Right atrium auricular region (tissue), 2 donors: ENCODE data around the gene IFITM10. TPM values are rescaled to one million over a fixed set of nuclear protein-coding genes. Genes with fewer than 3 reads are reported as not detected.

Experiments
- DNase-seq: peaks from one replicate; pipeline ENCODE4 v3.0.0-alpha.2; 2019; ENCODE audit warnings: low spot score
- H3K27ac ChIP-seq, 2 donors: fragments of 200-600 bp; sonication (generic); 1 replicate in 1 of 2; 2 replicates in 1 of 2; pipeline ENCODE4 v1.5.1; 2016 to 2019
- H3K27me3 ChIP-seq, 2 donors: fragments of 200-600 bp; sonication (generic); one replicate each; pipeline versions ENCODE4 v1.5.1 to v1.6.0; 2017 to 2019
- H3K36me3 ChIP-seq: fragments of 200-600 bp; sonication (generic); one replicate; pipeline ENCODE4 v1.5.1; 2016
- H3K4me1 ChIP-seq, 2 donors: fragments of 200-600 bp; sonication (generic); one replicate each; pipeline versions ENCODE4 v1.5.1 to v1.6.0; 2017 to 2019
- H3K4me3 ChIP-seq, 2 donors: fragments of 200-600 bp; sonication (generic); 1 replicate in 1 of 2; 2 replicates in 1 of 2; pipeline ENCODE4 v1.5.1; 2017 to 2019; ENCODE audit warnings: mild to moderate bottlenecking in 1 of 2, moderate library complexity in 1 of 2
- H3K9me3 ChIP-seq, 2 donors: fragments of 200-600 bp; sonication (generic); one replicate each; pipeline ENCODE4 v1.5.1; 2019
- CTCF ChIP-seq, 2 donors: fragments of 200-600 bp; sonication (generic); IDR thresholded peaks; one replicate each; pipeline ENCODE4 v1.5.1; 2019; ENCODE audit warnings: antibody characterized with exemption in 2 of 2
- total RNA-seq, 2 donors: library from RNA; depleted of rRNA; stranded (reverse); fragments of >200 nt; gene quantifications; one replicate each; pipeline ENCODE4 v1.1.0, GENCODE V29; 2016

Gene IFITM10
- total RNA-seq, 2 donors from 2014 or later: 0.37 to 0.47 TPM

DNA sequence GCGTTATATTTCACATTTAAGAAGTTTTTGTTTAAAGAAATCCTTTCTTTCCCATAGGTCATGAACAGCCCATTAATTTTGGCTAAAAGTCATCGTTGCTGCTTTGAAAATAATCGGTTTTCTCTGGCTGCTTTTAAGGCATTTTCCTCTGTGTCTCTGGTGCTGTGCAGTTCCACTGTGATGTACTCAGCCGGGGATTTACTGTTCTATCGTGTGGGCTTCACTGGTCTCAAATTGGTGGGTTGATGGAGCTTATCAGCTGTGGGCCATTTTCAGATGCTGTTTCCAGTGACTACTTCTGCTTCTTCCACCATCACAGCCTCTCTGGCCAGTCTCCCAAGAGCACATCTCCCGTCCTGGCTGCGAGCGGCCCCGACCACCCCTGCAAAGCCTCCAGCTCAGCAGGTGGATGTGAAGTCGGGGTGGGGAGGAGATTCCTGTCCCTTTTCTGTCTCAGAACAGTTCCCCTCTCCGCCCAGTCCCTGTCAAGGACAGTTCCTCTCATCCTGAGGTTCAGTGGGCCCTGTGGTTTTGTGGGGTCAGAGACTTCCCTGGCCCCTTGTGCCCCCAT, 20.3 kb downstream of the IFITM10 start:
- Histone ChIP-seq H3K27me3 (no peaks in the 10 kb centered on the region), H3K9me3 (no peaks in the 10 kb centered on the region), H3K4me1 (no peaks in the 10 kb centered on the region), H3K36me3 (no peaks in the 10 kb centered on the region), H3K4me3 (no peak overlapping the region), H3K27ac (no peak overlapping the region)
- TF ChIP-seq CTCF (IDR thresholded peaks at IDR 0.05): no peak
- DNase-seq: no peak

DNA sequence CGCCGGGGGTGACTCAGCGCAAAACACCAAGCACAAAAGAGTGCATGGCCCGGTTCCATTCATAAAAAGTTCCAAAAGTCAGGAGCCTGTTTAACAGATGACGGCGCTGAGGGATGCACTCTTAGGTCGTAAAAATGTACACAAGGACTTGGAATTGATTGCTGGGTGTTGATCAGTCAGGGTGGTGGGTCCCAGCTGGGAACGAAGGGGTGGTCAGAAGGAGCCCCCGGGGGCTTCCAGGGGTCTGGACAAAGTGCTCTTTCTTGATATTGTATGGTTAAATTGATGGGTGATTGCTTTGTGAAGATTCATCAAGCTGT, 20.7 kb downstream of the IFITM10 start:
- no peaks in the 10 kb centered on the region for H3K27me3 ChIP-seq
- TF ChIP-seq CTCF (IDR thresholded peaks at IDR 0.05): no peak
- no peaks in the 10 kb centered on the region for H3K36me3 ChIP-seq
- no peaks in the 10 kb centered on the region for H3K4me1 ChIP-seq
- no peak for DNase-seq
- no peak overlapping the region for H3K27ac ChIP-seq
- no peaks in the 10 kb centered on the region for H3K9me3 ChIP-seq
- no peak overlapping the region for H3K4me3 ChIP-seq

DNA sequence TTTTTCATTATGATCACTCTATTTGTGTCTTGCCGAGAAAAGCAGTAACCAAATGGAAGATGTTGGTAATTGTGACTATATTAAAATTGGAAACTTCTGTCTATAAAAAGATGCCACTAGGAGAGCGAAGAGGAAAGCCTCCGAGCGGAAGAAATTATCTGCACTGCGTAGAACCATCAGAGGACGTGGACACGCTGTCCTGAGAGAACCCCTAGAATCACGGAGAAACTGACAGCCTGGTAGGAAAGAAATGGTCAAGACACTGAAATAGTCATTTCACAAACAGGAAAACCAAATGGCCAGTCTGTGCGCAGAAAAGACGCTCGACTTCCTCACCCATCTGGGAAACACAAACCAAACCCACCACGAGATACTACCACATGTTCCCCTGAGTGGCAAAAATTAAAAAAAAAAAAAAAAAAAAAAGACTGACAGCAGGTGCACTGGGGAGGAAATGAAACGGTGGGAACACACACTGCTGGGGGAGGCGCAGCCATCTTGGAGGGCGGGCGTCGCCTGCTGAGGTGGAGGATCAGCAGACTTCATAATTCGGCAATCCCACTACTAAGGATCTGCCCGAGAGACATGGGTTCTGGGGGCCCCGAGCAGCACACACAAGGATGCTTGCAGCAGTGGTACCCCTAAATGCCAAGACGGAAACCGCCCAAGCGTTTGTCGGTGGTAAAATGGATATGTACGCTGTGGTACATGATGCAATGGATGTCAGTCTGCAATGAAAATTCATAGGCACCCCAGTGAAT, 21.3 kb downstream of the IFITM10 start:
- Histone ChIP-seq H3K36me3 (no peaks in the 10 kb centered on the region), H3K27ac (no peak overlapping the region), H3K4me3 (no peak overlapping the region), H3K9me3 (no peaks in the 10 kb centered on the region), H3K27me3 (no peaks in the 10 kb centered on the region), H3K4me1 (no peaks in the 10 kb centered on the region)
- TF ChIP-seq CTCF (IDR thresholded peaks at IDR 0.05): no peak
- DNase-seq: no peak

DNA sequence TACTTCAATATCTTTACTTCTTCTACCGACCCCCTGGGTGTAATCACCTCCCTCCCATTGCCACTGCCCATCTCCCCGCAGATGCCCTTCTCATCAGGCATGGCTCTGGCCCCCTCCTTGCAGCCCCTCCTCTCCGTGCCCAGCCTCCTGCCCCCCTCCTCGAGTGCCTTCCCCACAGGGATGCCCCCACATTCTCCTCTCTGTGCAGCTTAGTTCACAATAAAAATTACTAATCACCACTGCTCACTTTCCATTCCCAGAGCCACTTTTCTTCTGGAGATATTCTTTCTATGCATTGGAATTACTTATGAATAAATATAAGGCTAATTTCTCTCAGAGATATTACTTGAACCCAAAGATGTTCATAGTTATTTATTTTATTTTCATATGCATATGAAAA, 22.1 kb downstream of the IFITM10 start:
- TF ChIP-seq CTCF (IDR thresholded peaks at IDR 0.05): no peak
- no peaks in the 10 kb centered on the region for H3K27me3 ChIP-seq
- H3K36me3 ChIP-seq: no peaks in the 10 kb centered on the region

DNA sequence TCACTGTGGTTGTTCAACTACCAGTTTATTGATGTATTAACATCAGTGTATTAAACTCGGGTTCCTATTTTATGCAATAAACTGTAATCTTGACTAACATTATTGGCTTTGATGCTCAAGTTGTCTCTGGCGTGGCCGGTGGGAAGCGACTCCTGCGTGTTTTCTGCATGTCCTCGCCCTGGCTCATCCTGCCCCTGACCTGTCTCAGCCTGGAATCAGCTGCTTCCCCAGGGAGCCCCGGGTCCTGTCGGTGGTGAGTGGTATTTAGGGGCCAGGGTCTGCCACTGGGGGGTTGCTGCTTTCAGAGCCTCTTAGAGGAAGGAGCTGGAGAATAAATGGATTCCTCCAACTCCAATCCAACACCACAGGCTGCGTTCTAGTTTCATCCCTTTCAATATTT, 22.5 kb downstream of the IFITM10 start:
- Histone ChIP-seq H3K4me1 (no peaks in the 10 kb centered on the region), H3K36me3 (no peaks in the 10 kb centered on the region), H3K27ac (no peak overlapping the region), H3K27me3 (no peaks in the 10 kb centered on the region), H3K4me3 (no peak overlapping the region), H3K9me3 (no peaks in the 10 kb centered on the region)
- no peak for DNase-seq
- no peak for TF ChIP-seq CTCF (IDR thresholded peaks at IDR 0.05)

More for the DNA sequence above, 22.1 kb downstream of the IFITM10 start:
- H3K9me3 ChIP-seq: no peaks in the 10 kb centered on the region
- no peak overlapping the region for H3K4me3 ChIP-seq
- H3K27ac ChIP-seq: no peak overlapping the region
- no peak for DNase-seq
- H3K4me1 ChIP-seq: no peaks in the 10 kb centered on the region
